Pulmonary artery endothelial cell (primary cell): ENCODE results near the gene CDC42BPB. TPM values are rescaled to one million over a fixed set of nuclear protein-coding genes. Genes with fewer than 3 reads are reported as not detected.
"Not testable (repeated sequence)": the region's sequence is repeated elsewhere in the genome, so short reads cannot be mapped to it uniquely, and the experiment has no call there.

Experiments used
- DNase-seq: peaks from one replicate; pipeline ENCODE4 v3.0.0-alpha.2; 2011; ENCODE audit warnings: low read depth, low spot score
- total RNA-seq: library from RNA; depleted of rRNA; stranded (reverse); fragments of >200 nt; gene quantifications from 2 replicates; pipeline ENCODE4 v1.2.3, GENCODE V29; 2014

The CDC42BPB gene
- total RNA-seq, 1 donor from 2014 or later = 113 TPM

- DNase-seq = no peak
These were observed 128.7 kb downstream of the CDC42BPB start for GRCh38 chr14:102928412-102929240.

GRCh38 chr14:102927878-102928411 is 129.4 kb downstream of the CDC42BPB start:
- DNase-seq = no peak

GRCh38 chr14:102927346-102927877 is 129.9 kb downstream of the CDC42BPB start:
- no peak for DNase-seq

GRCh38 chr14:102926840-102927239 is 130.5 kb downstream of the CDC42BPB start:
- not testable (repeated sequence) for DNase-seq

- no peak for DNase-seq
These were observed 131.2 kb downstream of the CDC42BPB start for GRCh38 chr14:102926104-102926503.

- DNase-seq = no peak
These were observed 131.7 kb downstream of the CDC42BPB start for GRCh38 chr14:102925646-102926045.

- DNase-seq = no peak
These were observed 132.4 kb downstream of the CDC42BPB start for GRCh38 chr14:102924632-102925588.

GRCh38 chr14:102923925-102924486 is 133.3 kb downstream of the CDC42BPB start:
- no peak for DNase-seq

- DNase-seq = no peak
These were observed 134.0 kb downstream of the CDC42BPB start for GRCh38 chr14:102923201-102923924.

- DNase-seq = no peak
These were observed 134.7 kb downstream of the CDC42BPB start, which contains the start of gene AMN for GRCh38 chr14:102922490-102923200. TSS of gene AMN (plus strand) at chr14:102922663. CDS start at chr14:102922689, 26 bp downstream.

- DNase-seq = no peak
These were observed 136.4 kb downstream of the CDC42BPB start for GRCh38 chr14:102920998-102921304.

GRCh38 chr14:102920273-102920997 is 136.9 kb downstream of the CDC42BPB start:
- no peak for DNase-seq

- DNase-seq = no peak
These were observed 138.9 kb downstream of the CDC42BPB start for GRCh38 chr14:102918438-102918837.

GRCh38 chr14:102917469-102918211 is 139.7 kb downstream of the CDC42BPB start:
- DNase-seq = no peak

- DNase-seq = no peak
These were observed 140.3 kb downstream of the CDC42BPB start for GRCh38 chr14:102917056-102917385.

- no peak for DNase-seq
These were observed 140.8 kb downstream of the CDC42BPB start for GRCh38 chr14:102916347-102917055.

GRCh38 chr14:102915292-102916110 is 141.8 kb downstream of the CDC42BPB start:
- no peak for DNase-seq
